Muscle of leg (tissue), 11 donors: Measurements from ENCODE around the gene MYO7B. TPM values are rescaled to one million over a fixed set of nuclear protein-coding genes. Genes with fewer than 3 reads are reported as not detected.

Experiments
- DNase-seq: peaks from one replicate; pipeline ENCODE4 v3.0.0; 2013
- H3K27ac ChIP-seq: one replicate; pipeline ENCODE4 v1.5.1; 2013; ENCODE audit warnings: mild to moderate bottlenecking, low read length, control low read depth
- H3K27me3 ChIP-seq: one replicate; pipeline ENCODE4 v1.6.1; 2013; ENCODE audit warnings: low read length; ENCODE audit not compliant: control insufficient read depth, insufficient read depth
- H3K36me3 ChIP-seq: one replicate; pipeline ENCODE4 v1.6.1; 2013; ENCODE audit warnings: low read length; ENCODE audit not compliant: control insufficient read depth, insufficient read depth
- H3K4me1 ChIP-seq: one replicate; pipeline ENCODE4 v1.6.1; 2013; ENCODE audit warnings: low read length; ENCODE audit not compliant: control insufficient read depth, insufficient read depth
- H3K4me3 ChIP-seq: one replicate; pipeline ENCODE4 v1.5.1; 2013; ENCODE audit warnings: low read length, control low read depth
- H3K9me3 ChIP-seq: replicated peaks from 2 replicates; pipeline ENCODE4 v1.6.1; 2013; ENCODE audit warnings: low read depth, low read length; ENCODE audit not compliant: control insufficient read depth
- WGBS: methylation state at CpG from one replicate; pipeline ENCODE4 v1.1.5; 2013; ENCODE audit warnings: missing lambda C conversion rate; ENCODE audit not compliant: insufficient coverage; 5-methylcytosine and 5-hydroxymethylcytosine counted together
- polyA plus RNA-seq, 8 donors: library from polyadenylated mRNA; unstranded; fragments of 120-200 nt; gene quantifications; one replicate each; pipeline versions ENCODE4 v1.2.1 to v1.2.3, GENCODE V29; 2013; ENCODE audit warnings: inconsistent platforms in 1 of 8, low replicate concordance in 1 of 8; ENCODE audit not compliant: insufficient read length in 8 of 8, insufficient read depth in 1 of 8
- total RNA-seq: library from RNA; stranded (reverse); fragments of 120-200 nt; gene quantifications from one replicate; pipeline ENCODE4 v1.2.4, GENCODE V29; 2013

Gene MYO7B
- total and polyA plus RNA-seq, 9 donors, result 0.31 to 15.1 (median 0.76) TPM

DNA sequence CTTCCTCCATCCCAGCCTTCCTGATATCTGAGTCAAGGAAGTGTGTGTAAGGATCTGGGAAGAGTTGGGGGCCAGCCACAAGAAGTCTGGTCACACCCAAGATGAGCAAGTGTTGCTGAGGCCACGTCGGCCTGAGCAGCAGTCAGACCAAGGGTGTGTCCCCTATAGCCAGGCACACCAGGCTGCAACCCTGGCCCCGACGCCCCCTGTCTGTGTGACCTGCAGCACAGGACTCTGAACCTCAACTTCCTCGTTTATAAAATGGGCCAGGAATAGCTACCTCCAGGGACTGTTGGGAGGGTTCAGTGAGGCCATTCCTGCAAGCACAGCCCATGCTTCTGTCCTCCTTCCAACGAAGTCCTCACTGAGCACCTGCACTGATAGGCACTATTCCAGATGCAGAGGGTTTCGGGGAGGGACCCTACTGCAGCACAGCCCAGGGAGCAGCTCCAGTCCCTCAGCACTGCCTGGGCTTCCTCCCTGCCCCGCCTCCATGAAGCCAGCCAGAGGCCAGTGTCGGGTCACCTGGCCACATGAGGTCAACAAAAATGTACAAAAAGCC is 126.5 kb downstream of the MYO7B start:
- Histone ChIP-seq H3K4me1 (peaks cover 42% of the 10 kb centered on the region), H3K27me3 (peaks cover 32% of the 10 kb centered on the region), H3K27ac (no peak overlapping the region), H3K9me3 (no peaks in the 10 kb centered on the region), H3K4me3 (no peak overlapping the region), H3K36me3 (peaks cover 2% of the 10 kb centered on the region)
- no peak for DNase-seq
- WGBS, result 51% methylated on average over 8 of the region's 9 CpGs

DNA sequence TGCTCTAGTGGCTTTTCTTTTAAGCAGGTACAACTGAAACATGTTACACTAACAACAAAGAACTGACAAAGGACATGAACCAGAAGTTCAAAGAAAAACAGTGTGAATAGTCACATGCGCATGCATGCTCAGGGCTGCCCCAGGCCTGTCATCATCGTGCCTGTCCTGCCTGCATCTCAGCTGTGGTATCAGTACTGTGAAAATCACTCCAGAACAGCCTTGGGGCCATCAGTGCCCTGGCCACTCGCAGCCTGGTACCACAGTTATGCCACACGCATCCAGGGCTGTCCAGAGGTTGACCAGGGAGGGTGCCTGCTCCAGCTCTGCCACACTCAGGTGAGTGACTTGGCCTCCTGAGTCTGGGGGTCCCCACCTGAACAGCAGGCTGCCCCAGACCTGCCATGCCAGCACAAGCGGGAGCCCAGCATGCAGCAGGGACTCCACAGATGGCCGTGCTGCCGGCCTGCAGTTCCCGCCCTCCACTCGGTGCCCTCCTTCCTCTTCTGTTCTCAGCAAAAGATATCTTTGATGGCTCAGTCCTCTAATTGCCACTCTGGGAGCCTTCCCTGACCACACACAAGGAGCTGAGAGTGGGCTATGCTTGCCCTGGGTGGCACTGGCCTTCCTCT is 127.6 kb downstream of the MYO7B start:
- H3K27me3 ChIP-seq, result peaks cover 32% of the 10 kb centered on the region
- no peak for DNase-seq
- H3K4me1 ChIP-seq, result peaks cover 42% of the 10 kb centered on the region
- no peak overlapping the region for H3K27ac ChIP-seq
- peaks cover 2% of the 10 kb centered on the region for H3K36me3 ChIP-seq
- no peaks in the 10 kb centered on the region for H3K9me3 ChIP-seq
- no peak overlapping the region for H3K4me3 ChIP-seq
- WGBS, result 70% methylated on average over 9 of the region's 9 CpGs

GRCh38 chr2:127663566-127664064 is 128.1 kb downstream of the MYO7B start:
- H3K4me3 ChIP-seq, result no peak overlapping the region
- H3K4me1 ChIP-seq, result peaks cover 42% of the 10 kb centered on the region
- WGBS, result 67% methylated on average over 3 of the region's 6 CpGs
- no peak for DNase-seq
- peak overlapping the region; percentile 42 for H3K27ac ChIP-seq
- no peaks in the 10 kb centered on the region for H3K9me3 ChIP-seq
- H3K36me3 ChIP-seq, result peaks cover 2% of the 10 kb centered on the region
- H3K27me3 ChIP-seq, result peaks cover 33% of the 10 kb centered on the region

- Histone ChIP-seq H3K4me1 (peaks cover 37% of the 10 kb centered on the region), H3K9me3 (no peaks in the 10 kb centered on the region), H3K36me3 (peaks cover 2% of the 10 kb centered on the region), H3K27ac (peak overlapping the region; percentile 42), H3K4me3 (no peak overlapping the region), H3K27me3 (peaks cover 35% of the 10 kb centered on the region)
- no peak for DNase-seq
- WGBS, result 12% methylated on average over 67 of the region's 69 CpGs
These were observed 128.8 kb downstream of the MYO7B start for GRCh38 chr2:127664065-127664894.

- Histone ChIP-seq H3K27me3 (peaks cover 35% of the 10 kb centered on the region), H3K36me3 (peaks cover 2% of the 10 kb centered on the region), H3K4me1 (peaks cover 32% of the 10 kb centered on the region), H3K27ac (peak overlapping the region; percentile 20), H3K4me3 (no peak overlapping the region), H3K9me3 (no peaks in the 10 kb centered on the region)
- 84% methylated on average over 5 of the region's 6 CpGs for WGBS
- no peak for DNase-seq
These were observed 129.4 kb downstream of the MYO7B start for GRCh38 chr2:127664895-127665225.

GRCh38 chr2:127665267-127665893 is 129.9 kb downstream of the MYO7B start:
- Histone ChIP-seq H3K27ac (no peak overlapping the region), H3K36me3 (peaks cover 2% of the 10 kb centered on the region), H3K27me3 (peaks cover 35% of the 10 kb centered on the region), H3K9me3 (no peaks in the 10 kb centered on the region), H3K4me1 (peaks cover 32% of the 10 kb centered on the region), H3K4me3 (no peak overlapping the region)
- 91% methylated on average over 4 of the region's 8 CpGs for WGBS
- DNase-seq, result no peak

DNA sequence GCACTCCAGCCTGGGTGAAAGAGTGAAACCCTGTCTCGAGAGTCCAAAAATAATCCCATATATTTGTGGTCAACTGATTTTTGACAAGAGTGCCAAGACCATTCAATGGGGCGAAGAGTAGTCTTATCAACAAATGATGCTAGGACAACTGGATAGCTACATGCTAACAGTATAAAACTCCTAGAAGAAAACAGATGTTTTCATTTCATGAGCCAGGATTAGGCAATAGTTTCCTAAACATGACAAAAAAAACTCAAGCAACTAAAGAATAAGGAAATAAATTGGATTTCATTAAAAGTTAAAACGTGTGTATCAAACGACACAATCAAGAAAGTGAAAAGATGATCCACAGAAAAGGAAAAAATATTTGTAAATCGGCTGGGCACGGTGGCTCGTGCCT is 133.6 kb downstream of the MYO7B start:
- Histone ChIP-seq H3K9me3 (no peaks in the 10 kb centered on the region), H3K4me1 (peaks cover 20% of the 10 kb centered on the region), H3K27ac (no peak overlapping the region), H3K4me3 (no peak overlapping the region), H3K36me3 (peaks cover 2% of the 10 kb centered on the region), H3K27me3 (peaks cover 26% of the 10 kb centered on the region)
- DNase-seq, result no peak
- WGBS, result 86% methylated on average over 6 of the region's 7 CpGs

GRCh38 chr2:127670055-127670956 is 134.8 kb downstream of the MYO7B start:
- WGBS, result 59% methylated on average over 2 of the region's 10 CpGs
- no peak overlapping the region for H3K27ac ChIP-seq
- peaks cover 19% of the 10 kb centered on the region for H3K4me1 ChIP-seq
- H3K36me3 ChIP-seq, result peaks cover 2% of the 10 kb centered on the region
- H3K27me3 ChIP-seq, result peaks cover 20% of the 10 kb centered on the region
- H3K4me3 ChIP-seq, result no peak overlapping the region
- no peaks in the 10 kb centered on the region for H3K9me3 ChIP-seq
- DNase-seq, result no peak

- H3K4me1 ChIP-seq, result peaks cover 25% of the 10 kb centered on the region
- 80% methylated on average over 1 of the region's 5 CpGs for WGBS
- no peaks in the 10 kb centered on the region for H3K9me3 ChIP-seq
- no peak overlapping the region for H3K4me3 ChIP-seq
- peaks cover 2% of the 10 kb centered on the region for H3K36me3 ChIP-seq
- no peak overlapping the region for H3K27ac ChIP-seq
- DNase-seq, result no peak
- peaks cover 19% of the 10 kb centered on the region for H3K27me3 ChIP-seq
These were observed 135.4 kb downstream of the MYO7B start for GRCh38 chr2:127670957-127671290.
